Measurements from ENCODE around the gene ERC2.

GRCh38 chr3:56113231-56113630, 355.0 kb downstream of the ERC2 start:
- TF ChIP-seq TEAD4 (IDR thresholded peaks at IDR 0.05) (no peak), FOXM1 (IDR thresholded peaks at IDR 0.05; ENCODE audit: borderline replicate concordance, low read depth) (no peak), TAF1 (IDR thresholded peaks at IDR 0.05; ENCODE audit: low read depth) (no peak), CEBPB (IDR thresholded peaks at IDR 0.05) (no peak), YY1 (IDR thresholded peaks at IDR 0.05; ENCODE audit: low read depth) (no peak), TCF12 (IDR thresholded peaks at IDR 0.05; ENCODE audit: low read depth) (no peak), EP300 (IDR thresholded peaks at IDR 0.05; ENCODE audit: borderline replicate concordance) (no peak), REST (IDR thresholded peaks at IDR 0.05; ENCODE audit: low read depth) (no peak), MAX (IDR thresholded peaks at IDR 0.05) (no peak), ZBTB7A (IDR thresholded peaks at IDR 0.05; ENCODE audit: low read depth) (no peak), EGR1 (IDR thresholded peaks at IDR 0.05) (no peak), CREB1 (IDR thresholded peaks at IDR 0.05; ENCODE audit: low read depth) (no peak)

Measured in Ishikawa (cell line).